GM19324 (cell line): Measurements from ENCODE around the gene CHTOP.
"Not testable (repeated sequence)": the region's sequence is repeated elsewhere in the genome, so short reads cannot be mapped to it uniquely, and the experiment has no call there.

Experiments used
- ATAC-seq: cut with Tn5 transposase; IDR thresholded peaks from one replicate; pipeline ENCODE4 v1.9.1; 2021; ENCODE audit warnings: mild to moderate bottlenecking, moderate library complexity; ENCODE audit not compliant: unreplicated experiment, low FRiP score

Gene CHTOP

GRCh38 chr1:153658400-153659174 lies 24.7 kb downstream of the CHTOP start, which contains the start of gene SNAPIN:
TSS of gene SNAPIN (plus strand) at chr1:153658703. CDS start at chr1:153658744, 41 bp downstream.
- peak; percentile 90 for ATAC-seq

GRCh38 chr1:153659175-153659534 lies 25.3 kb downstream of the CHTOP start:
- ATAC-seq = no peak

GRCh38 chr1:153659656-153660055 lies 25.8 kb downstream of the CHTOP start:
- ATAC-seq = no peak

- ATAC-seq = no peak
Measured at GRCh38 chr1:153661111-153661708, 27.3 kb downstream of the CHTOP start.

GRCh38 chr1:153662269-153662668 lies 28.4 kb downstream of the CHTOP start:
- no peak for ATAC-seq

- no peak for ATAC-seq
Measured at GRCh38 chr1:153663211-153663610, 29.3 kb downstream of the CHTOP start.

GRCh38 chr1:153667439-153667838 lies 33.6 kb downstream of the CHTOP start:
- ATAC-seq = no peak

GRCh38 chr1:153668672-153669071 lies 34.8 kb downstream of the CHTOP start:
- ATAC-seq = not testable (repeated sequence)

GRCh38 chr1:153669606-153670005 lies 35.7 kb downstream of the CHTOP start:
- no peak for ATAC-seq

- no peak for ATAC-seq
Measured at GRCh38 chr1:153670257-153670858, 36.5 kb downstream of the CHTOP start.

GRCh38 chr1:153670859-153671627 lies 37.2 kb downstream of the CHTOP start, which contains the start of gene ILF2:
TSS of gene ILF2 (minus strand) at chr1:153670993. CDS start at chr1:153670922, 71 bp downstream.
- peak; percentile 90 for ATAC-seq

GRCh38 chr1:153671628-153672353 lies 37.9 kb downstream of the CHTOP start:
- peak; percentile 17 for ATAC-seq

GRCh38 chr1:153673511-153673910 lies 39.6 kb downstream of the CHTOP start:
- ATAC-seq = no peak

GRCh38 chr1:153677718-153678518 lies 44.1 kb downstream of the CHTOP start:
- ATAC-seq = no peak

- no peak for ATAC-seq
Measured at GRCh38 chr1:153678519-153679336, 44.9 kb downstream of the CHTOP start, which contains the start of gene NPR1. TSS of gene NPR1 (plus strand) at chr1:153678688. CDS start at chr1:153679109, 421 bp downstream.

GRCh38 chr1:153679337-153680119 lies 45.7 kb downstream of the CHTOP start:
- no peak for ATAC-seq

GRCh38 chr1:153680120-153680403 lies 46.2 kb downstream of the CHTOP start:
- no peak for ATAC-seq

GRCh38 chr1:153682730-153683129 lies 48.9 kb downstream of the CHTOP start:
- no peak for ATAC-seq
